T-helper 1 cell treated with Interleukin-12 subunit alpha and Interleukin-12 subunit beta and Interleukin-4 antibody, amounts not matched to agents 30 μg/mL and 1 μg/mL, for 36 hours (primary cell): Measurements from ENCODE around the gene GHRH.
A peak's percentile ranks its signal among the peaks of the same experiment; 100 is the strongest.

Experiments
- H3K27ac Mint-ChIP-seq: one replicate; pipeline ENCODE4 v1.8.0; 2021; ENCODE audit warnings: mild to moderate bottlenecking, mixed read lengths
- H3K27me3 Mint-ChIP-seq: one replicate; pipeline ENCODE4 v1.8.0; 2021; ENCODE audit warnings: low read depth, mixed read lengths
- H3K36me3 Mint-ChIP-seq: one replicate; pipeline ENCODE4 v1.8.0; 2021; ENCODE audit warnings: low read depth, mixed read lengths
- H3K4me1 Mint-ChIP-seq: one replicate; pipeline ENCODE4 v1.8.0; 2021; ENCODE audit warnings: low read depth, mixed read lengths
- H3K4me3 Mint-ChIP-seq: one replicate; pipeline ENCODE4 v1.8.0; 2021; ENCODE audit warnings: mild to moderate bottlenecking, moderate library complexity, mixed read lengths
- H3K9me3 Mint-ChIP-seq: one replicate; pipeline ENCODE4 v1.8.0; 2021; ENCODE audit warnings: mixed read lengths

GHRH gene

GRCh38 chr20:37259865-37260264 lies 1.7 kb downstream of the GHRH start:
- Mint-ChIP-seq H3K27ac (no peak overlapping the region), H3K9me3 (no peaks in the 10 kb centered on the region), H3K4me3 (no peak overlapping the region), H3K4me1 (no peaks in the 10 kb centered on the region), H3K36me3 (no peaks in the 10 kb centered on the region), H3K27me3 (no peaks in the 10 kb centered on the region)

GRCh38 chr20:37259031-37259430 lies 2.6 kb downstream of the GHRH start:
- Mint-ChIP-seq H3K4me3 (no peak overlapping the region), H3K36me3 (no peaks in the 10 kb centered on the region), H3K9me3 (no peaks in the 10 kb centered on the region), H3K27me3 (no peaks in the 10 kb centered on the region), H3K4me1 (no peaks in the 10 kb centered on the region), H3K27ac (no peak overlapping the region)

- Mint-ChIP-seq H3K9me3 (no peaks in the 10 kb centered on the region), H3K27ac (no peak overlapping the region)
Measured at GRCh38 chr20:37257988-37258387, 3.6 kb downstream of the GHRH start.

GRCh38 chr20:37257530-37257929 lies 4.1 kb downstream of the GHRH start:
- no peaks in the 10 kb centered on the region for H3K9me3 Mint-ChIP-seq
- H3K4me1 Mint-ChIP-seq, result no peaks in the 10 kb centered on the region
- H3K27me3 Mint-ChIP-seq, result no peaks in the 10 kb centered on the region
- H3K36me3 Mint-ChIP-seq, result no peaks in the 10 kb centered on the region
- H3K27ac Mint-ChIP-seq, result no peak overlapping the region
- H3K4me3 Mint-ChIP-seq, result no peak overlapping the region

More at GRCh38 chr20:37257988-37258387, 3.6 kb downstream of the GHRH start:
- Mint-ChIP-seq H3K36me3 (no peaks in the 10 kb centered on the region), H3K4me3 (no peak overlapping the region), H3K4me1 (no peaks in the 10 kb centered on the region), H3K27me3 (no peaks in the 10 kb centered on the region)

- Mint-ChIP-seq H3K9me3 (no peaks in the 10 kb centered on the region), H3K27me3 (no peaks in the 10 kb centered on the region), H3K36me3 (no peaks in the 10 kb centered on the region), H3K4me3 (no peak overlapping the region), H3K4me1 (no peaks in the 10 kb centered on the region), H3K27ac (no peak overlapping the region)
Measured at GRCh38 chr20:37256286-37256685, 5.3 kb downstream of the GHRH start.

GRCh38 chr20:37254114-37254878 lies 7.3 kb downstream of the GHRH start:
- no peaks in the 10 kb centered on the region for H3K36me3 Mint-ChIP-seq
- no peak overlapping the region for H3K27ac Mint-ChIP-seq
- no peaks in the 10 kb centered on the region for H3K9me3 Mint-ChIP-seq
- H3K4me1 Mint-ChIP-seq, result no peaks in the 10 kb centered on the region
- no peak overlapping the region for H3K4me3 Mint-ChIP-seq
- no peaks in the 10 kb centered on the region for H3K27me3 Mint-ChIP-seq

GRCh38 chr20:37253087-37253486 lies 8.5 kb downstream of the GHRH start:
- H3K4me3 Mint-ChIP-seq, result no peak overlapping the region
- H3K36me3 Mint-ChIP-seq, result peaks cover 3% of the 10 kb centered on the region
- H3K9me3 Mint-ChIP-seq, result no peaks in the 10 kb centered on the region
- H3K27me3 Mint-ChIP-seq, result no peaks in the 10 kb centered on the region
- no peak overlapping the region for H3K27ac Mint-ChIP-seq
- no peaks in the 10 kb centered on the region for H3K4me1 Mint-ChIP-seq

GRCh38 chr20:37251825-37252477 lies 9.7 kb downstream of the GHRH start:
- Mint-ChIP-seq H3K4me1 (no peaks in the 10 kb centered on the region), H3K4me3 (no peak overlapping the region), H3K27ac (no peak overlapping the region), H3K9me3 (no peaks in the 10 kb centered on the region), H3K27me3 (no peaks in the 10 kb centered on the region), H3K36me3 (peaks cover 3% of the 10 kb centered on the region)

- Mint-ChIP-seq H3K27ac (no peak overlapping the region), H3K27me3 (no peaks in the 10 kb centered on the region), H3K9me3 (no peaks in the 10 kb centered on the region), H3K4me3 (no peak overlapping the region), H3K36me3 (peaks cover 3% of the 10 kb centered on the region), H3K4me1 (no peaks in the 10 kb centered on the region)
Measured at GRCh38 chr20:37249304-37249703, 12.3 kb downstream of the GHRH start.

GRCh38 chr20:37247547-37247946 lies 14.1 kb downstream of the GHRH start:
- no peaks in the 10 kb centered on the region for H3K4me1 Mint-ChIP-seq
- H3K27ac Mint-ChIP-seq, result no peak overlapping the region
- no peaks in the 10 kb centered on the region for H3K27me3 Mint-ChIP-seq
- peaks cover 13% of the 10 kb centered on the region for H3K36me3 Mint-ChIP-seq
- no peak overlapping the region for H3K4me3 Mint-ChIP-seq
- no peaks in the 10 kb centered on the region for H3K9me3 Mint-ChIP-seq

- H3K36me3 Mint-ChIP-seq, result peaks cover 15% of the 10 kb centered on the region
- H3K27ac Mint-ChIP-seq, result no peak overlapping the region
- H3K4me3 Mint-ChIP-seq, result no peak overlapping the region
- no peaks in the 10 kb centered on the region for H3K4me1 Mint-ChIP-seq
- no peaks in the 10 kb centered on the region for H3K9me3 Mint-ChIP-seq
- H3K27me3 Mint-ChIP-seq, result no peaks in the 10 kb centered on the region
Measured at GRCh38 chr20:37246736-37247135, 14.9 kb downstream of the GHRH start.

GRCh38 chr20:37245216-37246150 lies 16.1 kb downstream of the GHRH start:
- H3K27ac Mint-ChIP-seq, result peak overlapping the region; percentile 5
- peaks cover 23% of the 10 kb centered on the region for H3K36me3 Mint-ChIP-seq
- no peak overlapping the region for H3K4me3 Mint-ChIP-seq
- H3K4me1 Mint-ChIP-seq, result no peaks in the 10 kb centered on the region
- H3K9me3 Mint-ChIP-seq, result no peaks in the 10 kb centered on the region
- H3K27me3 Mint-ChIP-seq, result no peaks in the 10 kb centered on the region

- H3K9me3 Mint-ChIP-seq, result no peaks in the 10 kb centered on the region
- no peaks in the 10 kb centered on the region for H3K27me3 Mint-ChIP-seq
- H3K4me1 Mint-ChIP-seq, result no peaks in the 10 kb centered on the region
- H3K4me3 Mint-ChIP-seq, result no peak overlapping the region
- peaks cover 29% of the 10 kb centered on the region for H3K36me3 Mint-ChIP-seq
- no peak overlapping the region for H3K27ac Mint-ChIP-seq
Measured at GRCh38 chr20:37244572-37244957, 17.0 kb downstream of the GHRH start.

- H3K27ac Mint-ChIP-seq, result no peak overlapping the region
Measured at GRCh38 chr20:37243937-37244571, 17.6 kb downstream of the GHRH start.

More at GRCh38 chr20:37243937-37244571, 17.6 kb downstream of the GHRH start:
- H3K4me3 Mint-ChIP-seq, result no peak overlapping the region
- H3K4me1 Mint-ChIP-seq, result no peaks in the 10 kb centered on the region
- no peaks in the 10 kb centered on the region for H3K9me3 Mint-ChIP-seq
- H3K27me3 Mint-ChIP-seq, result no peaks in the 10 kb centered on the region
- H3K36me3 Mint-ChIP-seq, result peaks cover 29% of the 10 kb centered on the region
